ENCODE data around the gene PPP3CA. TPM values are rescaled to one million over a fixed set of nuclear protein-coding genes. Genes with fewer than 3 reads are reported as not detected.
A peak's percentile ranks its signal among the peaks of the same experiment; 100 is the strongest.

Gene PPP3CA
- total RNA-seq, 8 experiments from 2014 or later, result 18.6 to 68.7 (median 22.6) TPM

DNA sequence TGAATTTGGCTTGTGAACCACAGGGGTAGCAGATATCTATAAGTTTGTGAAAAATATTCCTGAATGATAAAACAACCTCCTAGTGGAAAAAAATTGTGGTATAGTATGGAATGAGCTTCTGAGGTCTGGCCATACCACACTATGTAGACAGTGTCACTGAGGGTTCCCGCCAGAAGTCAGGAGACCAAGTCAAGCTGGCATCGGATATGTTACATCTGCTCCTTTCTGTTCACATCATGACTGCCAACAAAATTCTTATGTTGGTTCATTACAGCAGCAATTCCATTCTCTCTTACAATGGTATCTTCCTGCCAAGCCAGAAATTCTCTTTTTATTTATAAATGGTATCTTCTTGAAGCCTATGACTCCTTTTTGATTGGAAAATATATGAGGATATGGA lies 273.0 kb downstream of the PPP3CA start:
- no peak overlapping the region for H3K4me3 ChIP-seq
- WGBS, 10 experiments, result 37 to 100% (median 100%) methylated on average over 1 to 2 of the region's 2 CpGs; no CpG with 5 or more reads in 2 of the 10 experiments
- ATAC-seq (replicated peaks in 6 of 8), result no peak
- no peaks in the 10 kb centered on the region for H3K4me1 ChIP-seq (replicated peaks in 1 of 2)
- in situ Hi-C loops (cut with MboI; ENCODE audit: low pct_unique_long_range_greater_than_20kb in 2 of 9, low sequenced_read_pairs in 9 of 9, unreplicated experiment in 9 of 9), result no loop called here
- H3K27ac ChIP-seq, result no peak overlapping the region

DNA sequence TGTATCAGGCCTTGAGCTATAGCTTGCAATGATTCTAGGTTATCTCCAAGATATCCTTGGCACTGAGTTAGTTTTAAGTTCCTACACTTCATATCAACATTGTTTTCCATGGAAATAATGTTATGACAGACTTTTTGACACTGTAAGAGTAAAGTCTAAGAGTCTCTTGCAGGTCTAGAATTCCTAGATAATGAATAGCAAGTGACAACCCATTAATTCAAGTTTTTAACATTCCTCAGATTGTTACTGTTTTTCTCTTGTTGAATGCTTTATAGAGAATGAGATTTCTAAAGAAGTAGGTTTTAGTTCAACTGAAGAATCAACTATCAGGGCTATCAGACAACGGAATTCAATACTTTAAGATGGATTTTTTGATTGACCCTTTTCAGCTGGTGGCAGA lies 276.1 kb downstream of the PPP3CA start:
- WGBS, 10 experiments, result 80 to 100% (median 89%) methylated on average over 1 of the region's 1 CpG; no CpG with 5 or more reads in 4 of the 10 experiments
- Histone ChIP-seq H3K27ac (no peak overlapping the region), H3K4me1 (replicated peaks in 1 of 2) (peaks cover 6 to 9% of the 10 kb centered on the region in 2 donors), H3K4me3 (no peak overlapping the region)
- ATAC-seq (replicated peaks in 6 of 8), result no peak
- in situ Hi-C loops (cut with MboI; ENCODE audit: low pct_unique_long_range_greater_than_20kb in 2 of 9, low sequenced_read_pairs in 9 of 9, unreplicated experiment in 9 of 9), result no loop called here

DNA sequence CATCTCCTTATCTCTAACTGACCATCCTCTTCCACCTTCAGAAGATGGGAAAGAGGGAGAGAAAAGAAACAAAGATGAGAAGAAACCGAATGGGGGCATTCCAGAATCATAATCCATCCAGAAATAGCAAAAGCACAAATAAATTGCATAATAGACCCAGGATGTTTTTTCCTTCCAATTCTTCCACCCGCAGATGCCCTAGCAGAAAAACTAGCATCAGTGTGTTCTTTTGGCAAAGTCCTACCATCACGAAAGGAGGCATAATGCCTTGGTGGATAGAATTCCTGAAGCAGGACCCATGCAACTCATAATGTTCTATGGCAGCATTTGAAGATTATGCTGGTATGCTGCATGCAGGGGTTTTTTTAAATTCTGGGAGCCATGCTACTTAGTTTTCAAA lies 279.2 kb downstream of the PPP3CA start:
- 48 to 100% (median 94%) methylated on average over 1 to 3 of the region's 3 CpGs; no CpG with 5 or more reads in 2 of the 10 experiments for WGBS, 10 experiments
- Histone ChIP-seq H3K27ac (no peak overlapping the region), H3K4me3 (no peak overlapping the region), H3K4me1 (replicated peaks in 1 of 2) (peaks cover 6 to 9% of the 10 kb centered on the region in 2 donors)
- in situ Hi-C loops (cut with MboI; ENCODE audit: low pct_unique_long_range_greater_than_20kb in 2 of 9, low sequenced_read_pairs in 9 of 9, unreplicated experiment in 9 of 9), result no loop called here
- no peak for ATAC-seq (replicated peaks in 6 of 8)

DNA sequence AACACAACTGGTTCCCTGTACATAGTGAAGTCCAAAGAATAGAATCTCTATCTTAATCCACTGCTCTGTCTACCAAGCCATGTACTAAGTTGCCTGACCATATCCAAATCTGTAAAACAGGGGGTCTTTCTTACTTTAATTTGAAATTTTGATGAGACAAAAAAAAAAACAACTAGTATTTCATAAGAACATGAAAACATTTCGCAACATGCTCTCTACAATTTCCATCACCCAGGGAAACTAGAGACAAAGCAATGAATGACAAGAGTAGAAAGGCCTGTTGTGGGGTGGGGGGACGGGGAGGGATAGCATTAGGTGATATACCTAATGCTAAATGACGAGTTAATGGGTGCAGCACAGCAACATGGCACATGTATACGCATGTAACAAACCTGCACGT lies 279.9 kb downstream of the PPP3CA start:
- WGBS, 10 experiments, result 90 to 100% (median 100%) methylated on average over 1 to 3 of the region's 5 CpGs; no CpG with 5 or more reads in 6 of the 10 experiments
- H3K27ac ChIP-seq, result no peak overlapping the region
- H3K4me3 ChIP-seq, result no peak overlapping the region
- no peak for ATAC-seq (replicated peaks in 6 of 8)
- H3K4me1 ChIP-seq (replicated peaks in 1 of 2), result peaks cover 6 to 9% of the 10 kb centered on the region in 2 donors
- in situ Hi-C loops (cut with MboI; ENCODE audit: low pct_unique_long_range_greater_than_20kb in 2 of 9, low sequenced_read_pairs in 9 of 9, unreplicated experiment in 9 of 9), result no loop called here

DNA sequence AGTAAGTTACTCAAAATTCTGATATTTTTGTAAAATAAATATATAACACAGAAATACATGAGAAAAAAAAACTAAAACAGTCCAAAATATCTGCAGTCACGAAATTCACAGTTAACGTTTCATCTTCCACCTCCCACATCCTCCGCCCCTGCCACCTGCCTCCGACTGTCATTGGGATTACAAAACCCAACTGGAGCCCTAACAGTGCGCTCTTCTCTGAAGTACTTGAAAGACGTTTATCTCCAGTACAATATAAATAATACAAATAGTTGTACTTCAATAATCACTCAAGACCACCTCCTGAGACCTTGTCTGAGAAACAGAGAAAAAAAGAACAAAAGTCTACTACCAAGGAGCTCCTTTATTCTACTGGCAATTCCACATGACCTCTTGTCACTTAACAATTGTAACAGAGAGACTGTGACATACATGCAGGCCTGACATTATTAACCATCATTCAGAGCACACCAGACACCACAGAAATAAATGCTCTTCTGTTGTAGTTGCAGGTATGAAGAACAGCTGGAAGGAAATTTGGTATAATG lies 280.6 kb downstream of the PPP3CA start:
- WGBS, 10 experiments, result 20 to 100% (median 71%) methylated on average over 1 to 6 of the region's 6 CpGs; no CpG with 5 or more reads in 1 of the 10 experiments
- peak in 2 of 8 experiments; percentile 25 to 47 for ATAC-seq (replicated peaks in 6 of 8)
- peaks cover 6 to 9% of the 10 kb centered on the region in 2 donors for H3K4me1 ChIP-seq (replicated peaks in 1 of 2)
- H3K27ac ChIP-seq, result no peak overlapping the region
- in situ Hi-C loops (cut with MboI; ENCODE audit: low pct_unique_long_range_greater_than_20kb in 2 of 9, low sequenced_read_pairs in 9 of 9, unreplicated experiment in 9 of 9), result no loop called here
- no peak overlapping the region for H3K4me3 ChIP-seq

DNA sequence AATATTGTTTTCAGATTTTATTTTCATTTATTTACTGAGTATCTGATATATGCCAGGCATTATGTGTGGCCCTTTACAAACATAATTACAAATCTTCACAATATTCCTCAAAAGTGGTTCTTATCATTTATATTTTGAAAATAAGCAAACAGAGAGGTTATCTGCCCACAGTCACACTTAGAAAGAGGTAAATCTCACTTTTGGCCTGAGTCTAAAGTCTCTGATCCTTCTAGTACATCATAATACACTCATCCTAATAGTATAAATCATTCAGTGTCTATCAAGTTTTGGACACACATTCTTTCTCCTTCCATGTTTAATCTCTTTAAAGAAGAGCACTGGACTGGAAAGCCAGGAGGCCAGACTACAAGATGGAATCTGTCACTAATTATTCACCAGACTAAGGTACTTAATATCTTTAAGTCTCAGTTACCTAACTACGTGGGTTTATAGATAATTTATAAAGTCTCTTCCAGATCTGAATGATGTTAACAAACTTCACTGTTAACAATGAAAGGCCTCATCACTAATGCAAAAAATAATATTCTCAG lies 281.3 kb downstream of the PPP3CA start:
- no peak for ATAC-seq (replicated peaks in 6 of 8)
- Histone ChIP-seq H3K4me1 (replicated peaks in 1 of 2) (peaks cover 6 to 9% of the 10 kb centered on the region in 2 donors), H3K4me3 (no peak overlapping the region), H3K27ac (no peak overlapping the region)
- in situ Hi-C loops (cut with MboI; ENCODE audit: low pct_unique_long_range_greater_than_20kb in 2 of 9, low sequenced_read_pairs in 9 of 9, unreplicated experiment in 9 of 9), result no loop called here
- WGBS, 10 experiments, result 50 to 100% (median 100%) methylated on average over 1 of the region's 1 CpG; no CpG with 5 or more reads in 4 of the 10 experiments

DNA sequence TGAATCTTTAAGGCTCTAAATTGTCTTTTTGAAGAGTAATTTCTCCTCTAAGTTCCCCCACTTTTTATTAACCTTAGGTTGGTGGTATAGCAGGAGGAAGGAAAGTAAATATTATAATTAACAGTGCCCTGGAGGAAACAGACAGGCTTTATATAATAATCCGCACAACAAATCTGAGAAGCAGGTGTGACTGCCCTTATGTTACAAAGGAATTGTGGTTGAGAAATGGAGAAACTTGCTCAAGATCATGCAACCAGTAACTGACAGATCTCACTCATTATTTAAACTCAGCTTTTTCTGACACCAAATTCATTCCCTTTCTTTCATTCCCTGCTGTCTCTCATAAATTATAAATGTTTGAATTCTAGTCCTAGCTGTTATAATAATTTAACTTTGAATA lies 282.0 kb downstream of the PPP3CA start:
- no peak overlapping the region for H3K4me3 ChIP-seq
- in situ Hi-C loops (cut with MboI; ENCODE audit: low pct_unique_long_range_greater_than_20kb in 2 of 9, low sequenced_read_pairs in 9 of 9, unreplicated experiment in 9 of 9), result no loop called here
- no peak for ATAC-seq (replicated peaks in 6 of 8)
- H3K4me1 ChIP-seq (replicated peaks in 1 of 2), result peaks cover 6 to 9% of the 10 kb centered on the region in 2 donors
- WGBS, 10 experiments, result 71 to 100% (median 100%) methylated on average over 1 of the region's 1 CpG; no CpG with 5 or more reads in 2 of the 10 experiments
- no peak overlapping the region for H3K27ac ChIP-seq

DNA sequence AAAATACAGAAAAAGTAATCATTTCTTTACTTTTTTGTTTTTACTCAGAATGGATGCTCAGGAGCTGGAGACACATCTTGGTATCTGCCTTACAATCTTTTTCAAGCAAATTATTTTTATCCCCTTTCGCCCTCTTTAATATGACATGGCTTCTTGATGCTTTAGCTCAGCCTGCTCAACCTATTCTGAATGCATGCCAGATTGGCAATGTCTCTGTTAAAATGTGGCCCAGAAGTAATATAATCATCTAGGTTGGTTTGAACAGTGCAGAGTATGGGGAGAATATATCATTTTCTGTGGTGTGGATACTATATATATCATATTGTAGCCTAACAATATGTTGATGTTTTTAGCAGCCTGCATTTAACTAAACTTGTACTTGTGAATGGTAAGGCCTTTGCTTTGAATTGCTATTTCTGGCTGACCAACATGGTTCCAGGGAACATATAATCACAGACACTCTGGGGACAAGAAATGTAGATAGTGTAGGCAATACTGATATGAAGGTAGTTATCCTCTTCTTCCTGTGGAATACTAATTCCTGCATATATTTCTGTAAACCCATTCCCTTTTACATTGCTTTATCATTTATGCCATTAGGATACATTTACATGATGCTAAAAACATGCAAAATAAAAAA lies 282.7 kb downstream of the PPP3CA start:
- in situ Hi-C loops (cut with MboI; ENCODE audit: low pct_unique_long_range_greater_than_20kb in 2 of 9, low sequenced_read_pairs in 9 of 9, unreplicated experiment in 9 of 9), result no loop called here
- WGBS, 10 experiments, result 92 to 100% (median 100%) methylated on average over 1 of the region's 1 CpG; no CpG with 5 or more reads in 4 of the 10 experiments
- H3K4me1 ChIP-seq (replicated peaks in 1 of 2), result peaks cover 6 to 9% of the 10 kb centered on the region in 2 donors
- no peak for ATAC-seq (replicated peaks in 6 of 8)
- H3K27ac ChIP-seq, result no peak overlapping the region
- H3K4me3 ChIP-seq, result no peak overlapping the region

DNA sequence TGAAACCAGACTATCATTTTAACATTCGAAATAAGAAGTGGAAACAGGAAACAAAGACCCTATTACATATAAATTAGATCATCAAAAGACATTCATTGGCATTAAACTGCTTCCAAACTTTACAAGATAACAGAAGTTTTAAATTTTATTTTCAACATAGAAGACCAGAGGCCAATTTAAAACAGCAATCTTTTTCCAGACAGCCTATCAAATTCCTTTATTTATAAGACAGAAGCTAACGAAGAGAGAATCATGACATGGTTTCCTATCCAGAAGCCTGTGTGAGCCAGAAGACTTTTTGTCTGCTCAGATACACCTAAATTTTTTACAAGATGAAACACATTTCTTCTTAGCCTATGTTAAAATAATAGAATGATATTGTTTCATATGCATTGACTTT lies 291.9 kb downstream of the PPP3CA start:
- Histone ChIP-seq H3K4me3 (no peak overlapping the region), H3K27ac (no peak overlapping the region), H3K4me1 (replicated peaks in 1 of 2) (no peaks in the 10 kb centered on the region)
- 36 to 88% (median 68%) methylated on average over 1 to 2 of the region's 2 CpGs for WGBS, 10 experiments
- in situ Hi-C loops (cut with MboI; ENCODE audit: low pct_unique_long_range_greater_than_20kb in 2 of 9, low sequenced_read_pairs in 9 of 9, unreplicated experiment in 9 of 9), result no loop called here
- ATAC-seq (replicated peaks in 6 of 8), result no peak

DNA sequence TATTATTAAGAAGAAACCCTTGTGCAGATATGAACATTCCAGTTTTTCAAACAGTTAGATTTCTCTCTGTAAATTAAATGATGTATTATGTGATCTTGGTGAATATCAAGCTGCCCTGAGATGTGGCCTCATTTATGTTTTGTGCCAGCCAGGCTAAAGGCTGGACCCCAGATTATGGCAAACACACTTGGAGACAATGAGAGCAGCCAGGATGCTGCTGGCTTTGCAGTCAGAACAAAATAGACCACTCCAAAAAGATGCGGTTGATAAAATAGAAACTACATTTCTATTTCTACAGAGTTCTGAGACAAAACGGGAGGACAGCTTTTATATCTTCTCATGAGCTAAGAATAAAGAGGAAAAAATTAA lies 296.5 kb downstream of the PPP3CA start:
- Histone ChIP-seq H3K4me1 (replicated peaks in 1 of 2) (no peaks in the 10 kb centered on the region), H3K4me3 (no peak overlapping the region), H3K27ac (no peak overlapping the region)
- WGBS, 10 experiments, result 70 to 100% (median 92%) methylated on average over 1 to 2 of the region's 2 CpGs; no CpG with 5 or more reads in 2 of the 10 experiments
- in situ Hi-C loops (cut with MboI; ENCODE audit: low pct_unique_long_range_greater_than_20kb in 2 of 9, low sequenced_read_pairs in 9 of 9, unreplicated experiment in 9 of 9), result no loop called here
- no peak for ATAC-seq (replicated peaks in 6 of 8)

DNA sequence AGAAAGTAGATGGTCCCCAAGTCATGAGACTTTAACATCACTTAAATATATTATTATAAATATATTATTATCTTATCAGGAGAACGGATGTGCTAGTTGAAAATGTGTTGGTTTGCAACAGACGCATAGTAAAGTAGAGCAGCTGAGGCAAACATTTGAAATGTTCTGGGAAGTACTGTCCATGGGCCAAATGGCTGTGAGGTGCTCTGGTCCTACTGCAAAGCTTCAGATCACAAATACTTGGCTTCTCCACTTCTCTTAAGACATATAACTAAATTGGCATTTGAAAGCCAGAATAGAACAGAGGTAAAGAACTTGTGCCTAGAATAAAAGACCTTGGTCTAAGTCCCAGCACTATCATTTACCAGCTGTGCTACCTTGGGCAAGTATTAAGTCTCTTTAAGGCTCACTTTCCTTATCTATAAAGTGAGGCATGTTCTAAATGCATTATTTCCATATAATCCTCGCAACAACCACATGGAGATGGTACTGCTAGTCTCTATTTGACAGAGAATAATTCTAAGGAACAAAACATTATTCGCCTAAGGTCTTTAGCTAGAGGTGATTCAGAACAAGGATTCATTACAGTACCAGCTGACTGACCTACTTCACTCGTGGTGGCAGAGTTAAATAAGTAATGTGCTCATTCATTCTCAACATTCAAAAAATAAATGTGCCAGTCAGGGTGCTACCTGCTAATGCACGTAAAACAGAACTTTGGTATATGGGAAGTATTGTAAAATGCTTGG lies 297.1 kb downstream of the PPP3CA start:
- H3K4me1 ChIP-seq (replicated peaks in 1 of 2), result no peaks in the 10 kb centered on the region
- WGBS, 10 experiments, result 82 to 100% (median 96%) methylated on average over 1 to 5 of the region's 6 CpGs
- no peak overlapping the region for H3K27ac ChIP-seq
- no peak for ATAC-seq (replicated peaks in 6 of 8)
- H3K4me3 ChIP-seq, result no peak overlapping the region
- in situ Hi-C loops (cut with MboI; ENCODE audit: low pct_unique_long_range_greater_than_20kb in 2 of 9, low sequenced_read_pairs in 9 of 9, unreplicated experiment in 9 of 9), result no loop called here

DNA sequence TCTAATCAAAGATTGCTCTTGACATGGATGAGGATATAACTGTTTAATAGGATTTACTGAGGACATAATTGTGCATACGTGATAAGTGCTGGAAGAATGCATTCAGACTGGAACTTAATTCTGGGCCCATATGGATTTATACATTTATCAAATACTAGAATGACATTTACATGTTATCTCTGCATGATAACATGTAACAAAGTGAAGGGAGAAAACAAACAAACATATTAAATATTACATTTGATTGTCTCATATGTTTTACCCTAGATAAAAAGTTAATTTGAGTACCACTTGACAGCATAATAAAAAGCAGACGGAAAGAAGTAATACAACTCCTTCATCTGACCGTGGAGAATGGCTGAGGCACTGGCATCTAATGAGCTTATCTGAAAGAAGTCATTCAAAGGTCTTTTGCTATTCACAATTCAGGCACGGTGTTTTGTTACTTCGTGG lies 297.8 kb downstream of the PPP3CA start:
- no peak overlapping the region for H3K4me3 ChIP-seq
- H3K4me1 ChIP-seq (replicated peaks in 1 of 2), result no peaks in the 10 kb centered on the region
- no peak for ATAC-seq (replicated peaks in 6 of 8)
- H3K27ac ChIP-seq, result no peak overlapping the region
- 57 to 92% (median 72%) methylated on average over 2 to 5 of the region's 5 CpGs; no CpG with 5 or more reads in 1 of the 10 experiments for WGBS, 10 experiments
- in situ Hi-C loops (cut with MboI; ENCODE audit: low pct_unique_long_range_greater_than_20kb in 2 of 9, low sequenced_read_pairs in 9 of 9, unreplicated experiment in 9 of 9), result no loop called here

DNA sequence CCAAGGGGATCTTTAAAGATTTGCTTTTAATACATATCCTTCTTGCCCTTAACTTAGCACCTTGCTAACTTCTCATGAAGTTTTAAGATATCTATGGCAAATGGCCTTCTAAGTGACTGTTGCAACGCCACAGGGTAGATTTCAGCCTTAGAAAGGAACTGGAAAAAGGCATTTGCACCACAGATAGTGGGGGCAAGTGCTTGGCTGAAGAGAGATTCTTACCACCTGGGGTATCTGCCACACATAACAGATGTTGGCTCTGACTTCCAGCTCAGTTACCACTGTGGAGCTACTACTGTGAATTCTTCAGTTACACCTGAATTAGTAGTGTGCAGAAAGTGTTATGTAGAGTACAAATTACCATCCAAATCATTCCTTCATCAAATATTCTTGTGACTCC lies 302.6 kb downstream of the PPP3CA start:
- in situ Hi-C loops (cut with MboI; ENCODE audit: low pct_unique_long_range_greater_than_20kb in 2 of 9, low sequenced_read_pairs in 9 of 9, unreplicated experiment in 9 of 9), result no loop called here
- no peaks in the 10 kb centered on the region for H3K4me1 ChIP-seq (replicated peaks in 1 of 2)
- 71 to 100% (median 87%) methylated on average over 1 of the region's 1 CpG; no CpG with 5 or more reads in 2 of the 10 experiments for WGBS, 10 experiments
- ATAC-seq (replicated peaks in 6 of 8), result no peak
- no peak overlapping the region for H3K27ac ChIP-seq
- H3K4me3 ChIP-seq, result no peak overlapping the region
